K562 (cell line): ENCODE results near the gene DGCR2. TPM values are rescaled to one million over a fixed set of nuclear protein-coding genes. Genes with fewer than 3 reads are reported as not detected.

ENCODE experiments used
- E2F8 ChIP-seq: fragments of 450-650 bp; IDR thresholded peaks from 2 replicates; pipeline ENCODE4 v1.7.1; 2018; ENCODE audit warnings: mild to moderate bottlenecking, low read depth; ENCODE audit not compliant: partially characterized antibody
- ESRRB ChIP-seq: fragments of 250-450 bp; sonication (Bioruptor Pico); IDR thresholded peaks from 2 replicates; pipeline ENCODE4 v1.5.0; 2020; ENCODE audit warnings: mild to moderate bottlenecking, moderate library complexity, borderline replicate concordance
- FOS ChIP-seq: IDR thresholded peaks from 3 replicates; pipeline ENCODE4 v1.6.1; 2011; ENCODE audit not compliant: insufficient read length; ENCODE audit errors: extremely low read depth
- HIVEP1 ChIP-seq: fragments of 250-450 bp; sonication (Bioruptor Pico); IDR thresholded peaks from 2 replicates; pipeline ENCODE4 v1.4.0; 2020; ENCODE audit warnings: mild to moderate bottlenecking
- SRSF3 ChIP-seq: fragments of 200-400 bp; formaldehyde crosslinking; IDR thresholded peaks from 2 replicates; pipeline ENCODE4 v1.6.1; 2016; ENCODE audit warnings: mild to moderate bottlenecking, low read length, moderate library complexity; ENCODE audit not compliant: insufficient read depth
- THAP12 ChIP-seq: fragments of 250-450 bp; sonication (Bioruptor Pico); IDR thresholded peaks from 2 replicates; pipeline ENCODE4 v1.9.0; 2021; ENCODE audit warnings: mild to moderate bottlenecking, inconsistent platforms
- polyA plus RNA-seq, 8 experiments: library from polyadenylated mRNA; depleted of rRNA in 4 of 8; stranded (reverse) in 5 of 8; unstranded in 3 of 8; fragments of >200 nt; fragmentation: Nextera tagmentation in 2 of 8; fragmentation: Illumina TruSeq in 1 of 8; extraction: Ambion mirVana in 2 of 8; extraction: Trizol in 1 of 8; gene quantifications; 2 replicates each; pipeline versions ENCODE4 v1.2.1 to v1.2.3, GENCODE V29; 2011 to 2014; ENCODE audit warnings: inconsistent platforms in 1 of 8, missing spikeins in 1 of 8
- total RNA-seq, 7 experiments: library from RNA; depleted of rRNA in 6 of 7; stranded (reverse); fragments of >200 nt in 6 of 7; fragmentation: Illumina TruSeq in 2 of 7; extraction: Trizol in 2 of 7; gene quantifications; 2 replicates each; pipeline versions ENCODE4 v1.2.1 to v1.2.3, GENCODE V29; 2011 to 2021; ENCODE audit warnings: low replicate concordance in 1 of 7
- TF ChIP-seq, protein P1 (sequence below): sonication (generic); formaldehyde crosslinking; IDR thresholded peaks from 2 replicates; pipeline ENCODE4 v1.8.1; 2023; ENCODE audit warnings: mild to moderate bottlenecking, missing genetic modification reagents, moderate library complexity
- TF ChIP-seq, protein P2 (sequence below), 2 experiments: IDR thresholded peaks; 2 replicates each; pipeline ENCODE4 v1.6.1; 2011; ENCODE audit warnings: borderline replicate concordance in 1 of 2, control low read depth in 1 of 2, low read depth in 1 of 2, low read length in 1 of 2, mild to moderate bottlenecking in 1 of 2, mixed read lengths in 1 of 2, moderate library complexity in 1 of 2; ENCODE audit not compliant: insufficient read depth in 1 of 2, insufficient read length in 1 of 2, poor library complexity in 1 of 2, severe bottlenecking in 1 of 2; ENCODE audit errors: extremely low read depth in 1 of 2
- TF ChIP-seq, protein P3 (sequence below): fragments of 450-650 bp; formaldehyde crosslinking; IDR thresholded peaks from 2 replicates; pipeline ENCODE4 v1.4.0; 2022; ENCODE audit warnings: mild to moderate bottlenecking, moderate library complexity

The DGCR2 gene
- total and polyA plus RNA-seq, 9 of the 15 experiments (the other 6 are each of a cell fraction or from before 2014, with no cell fraction given): 0.69 to 101 (median 56.4) TPM

DNA sequence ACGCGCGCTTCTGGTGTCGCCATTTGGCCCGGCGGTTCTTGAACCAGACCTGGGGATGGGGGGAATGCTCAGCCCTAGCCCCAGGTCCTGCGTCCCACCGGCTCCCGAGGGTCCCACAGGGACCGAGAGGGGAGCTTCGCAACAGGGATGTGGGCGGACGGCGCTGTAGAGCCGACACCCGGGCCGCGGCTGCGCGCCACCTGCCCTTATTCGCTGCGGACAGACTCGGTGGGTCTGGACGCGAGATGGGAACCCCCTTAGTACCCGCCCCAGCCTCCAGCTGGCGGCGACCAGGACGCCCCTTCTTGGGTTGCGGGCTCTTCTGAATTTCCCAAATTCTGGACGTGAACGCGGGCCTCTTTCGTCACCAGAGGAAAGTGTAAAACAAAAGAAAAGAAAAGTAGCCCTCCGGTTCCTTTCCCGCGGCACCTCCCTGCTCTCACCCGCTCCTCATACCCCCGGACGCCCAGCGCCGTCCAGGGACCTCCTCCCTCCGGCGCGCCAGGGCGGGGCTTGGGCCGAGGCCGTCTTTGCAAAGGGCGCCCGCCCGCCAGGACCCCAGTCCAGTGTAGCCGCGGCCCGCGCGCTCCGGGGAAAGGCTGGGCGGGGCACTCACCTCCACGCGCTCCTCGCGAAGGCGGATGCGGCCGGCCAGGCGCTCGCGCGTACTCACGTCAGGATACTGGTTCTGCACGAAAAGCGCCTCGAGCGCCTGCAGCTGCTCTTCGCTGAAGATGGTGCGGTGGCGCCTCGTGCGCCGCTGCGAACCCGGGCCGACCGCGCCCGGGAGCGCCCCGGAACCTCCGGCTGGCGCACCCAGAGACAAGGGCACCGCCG, 27.1 kb upstream of the DGCR2 start (continued):
- TF ChIP-seq ESRRB (CRISPR knock-in tag) (no peak), FOS (no peak), HIVEP1 (CRISPR knock-in tag) (no peak), SRSF3 (0 out of 2 replicates have a peak, but pooled peaks have one; percentile 30), E2F8 (no peak), THAP12 (CRISPR knock-in tag) (peak; percentile 72)
- TF ChIP-seq, protein P1, sequence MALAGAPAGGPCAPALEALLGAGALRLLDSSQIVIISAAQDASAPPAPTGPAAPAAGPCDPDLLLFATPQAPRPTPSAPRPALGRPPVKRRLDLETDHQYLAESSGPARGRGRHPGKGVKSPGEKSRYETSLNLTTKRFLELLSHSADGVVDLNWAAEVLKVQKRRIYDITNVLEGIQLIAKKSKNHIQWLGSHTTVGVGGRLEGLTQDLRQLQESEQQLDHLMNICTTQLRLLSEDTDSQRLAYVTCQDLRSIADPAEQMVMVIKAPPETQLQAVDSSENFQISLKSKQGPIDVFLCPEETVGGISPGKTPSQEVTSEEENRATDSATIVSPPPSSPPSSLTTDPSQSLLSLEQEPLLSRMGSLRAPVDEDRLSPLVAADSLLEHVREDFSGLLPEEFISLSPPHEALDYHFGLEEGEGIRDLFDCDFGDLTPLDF (CRISPR knock-in tag): no peak
- TF ChIP-seq, protein P2, sequence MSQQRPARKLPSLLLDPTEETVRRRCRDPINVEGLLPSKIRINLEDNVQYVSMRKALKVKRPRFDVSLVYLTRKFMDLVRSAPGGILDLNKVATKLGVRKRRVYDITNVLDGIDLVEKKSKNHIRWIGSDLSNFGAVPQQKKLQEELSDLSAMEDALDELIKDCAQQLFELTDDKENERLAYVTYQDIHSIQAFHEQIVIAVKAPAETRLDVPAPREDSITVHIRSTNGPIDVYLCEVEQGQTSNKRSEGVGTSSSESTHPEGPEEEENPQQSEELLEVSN (IDR thresholded peaks at IDR 0.05; ENCODE audit: borderline replicate concordance in 1 of 2, extremely low read depth in 1 of 2, insufficient read depth in 1 of 2, insufficient read length in 1 of 2, low read depth in 1 of 2, low read length in 1 of 2, poor library complexity in 1 of 2, severe bottlenecking in 1 of 2): peak in 1 of 2 experiments; percentile 8
- TF ChIP-seq, protein P3, sequence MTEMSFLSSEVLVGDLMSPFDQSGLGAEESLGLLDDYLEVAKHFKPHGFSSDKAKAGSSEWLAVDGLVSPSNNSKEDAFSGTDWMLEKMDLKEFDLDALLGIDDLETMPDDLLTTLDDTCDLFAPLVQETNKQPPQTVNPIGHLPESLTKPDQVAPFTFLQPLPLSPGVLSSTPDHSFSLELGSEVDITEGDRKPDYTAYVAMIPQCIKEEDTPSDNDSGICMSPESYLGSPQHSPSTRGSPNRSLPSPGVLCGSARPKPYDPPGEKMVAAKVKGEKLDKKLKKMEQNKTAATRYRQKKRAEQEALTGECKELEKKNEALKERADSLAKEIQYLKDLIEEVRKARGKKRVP (CRISPR knock-in tag): no peak
